ENCODE results near the gene BLTP3A.
"Not testable (repeated sequence)": the region's sequence is repeated elsewhere in the genome, so short reads cannot be mapped to it uniquely, and the experiment has no call there.

Gene BLTP3A

DNA sequence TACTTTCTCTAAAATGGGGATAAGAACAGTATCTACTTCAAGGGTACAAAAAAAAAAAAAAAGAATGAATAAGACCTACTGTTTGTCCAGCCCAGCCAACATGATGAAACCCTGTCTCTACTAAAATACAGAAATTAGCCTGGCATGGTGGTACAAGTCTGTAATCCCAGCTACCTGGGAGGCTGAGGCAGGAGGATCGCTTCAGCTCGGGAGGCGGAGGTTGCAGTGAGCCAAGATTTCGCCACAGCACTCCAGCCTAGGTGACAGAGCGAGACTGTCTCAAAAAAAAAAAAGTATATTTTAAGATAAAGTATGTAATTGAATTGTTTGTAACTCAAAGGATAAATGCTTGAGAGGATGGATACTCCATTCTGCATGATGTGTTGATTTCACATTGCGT is 2.0 kb downstream of the BLTP3A start:
- DNase-seq: no peak

DNA sequence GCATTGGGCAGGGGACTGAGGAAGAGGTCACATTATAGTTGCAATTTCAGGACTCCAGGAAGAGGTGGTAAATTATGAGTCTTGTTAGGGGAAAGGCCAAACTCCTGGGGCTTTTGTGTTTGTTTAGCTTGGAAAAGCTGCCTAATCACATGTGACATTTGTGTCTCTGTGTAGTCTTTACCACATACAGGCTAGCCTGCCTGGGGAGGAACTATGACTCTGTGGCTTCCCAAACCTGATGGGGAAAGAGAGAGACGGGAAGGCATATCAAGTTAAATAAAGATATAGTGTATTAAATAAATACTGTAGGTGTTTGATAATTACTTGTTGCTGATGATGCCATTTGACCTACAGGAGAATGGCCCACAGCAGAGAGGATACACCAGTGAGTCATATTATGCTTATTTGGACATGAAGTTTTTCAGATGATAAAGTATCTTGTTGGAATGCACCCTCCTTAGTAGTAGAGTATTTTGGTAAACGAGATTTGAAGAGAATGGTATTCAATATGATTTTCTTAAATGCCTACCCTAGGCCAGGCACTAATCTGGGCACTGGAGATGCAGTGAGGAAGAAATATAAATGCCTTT is 4.0 kb downstream of the BLTP3A start:
- no peak for DNase-seq

GRCh38 chr6:34798057-34798456 is 6.2 kb downstream of the BLTP3A start:
- no peak for DNase-seq

DNA sequence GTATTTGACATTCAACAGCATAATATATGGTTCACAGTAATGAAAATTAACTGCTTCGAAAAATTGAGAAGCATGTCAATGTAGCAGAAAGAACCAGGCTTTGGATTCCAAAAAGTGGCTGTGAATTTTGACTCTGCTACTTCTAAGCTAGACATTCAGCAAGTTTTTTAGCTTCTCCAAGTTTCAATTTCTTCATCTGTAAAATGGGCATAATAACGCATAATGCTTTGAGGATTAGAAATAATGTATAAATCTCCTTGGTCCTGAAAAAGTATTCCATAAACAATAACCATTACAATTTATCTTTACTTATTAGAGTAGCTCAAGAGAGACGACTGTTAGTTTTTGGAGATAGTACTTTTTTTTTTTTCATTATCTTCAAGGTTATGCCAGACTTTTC is 7.7 kb downstream of the BLTP3A start:
- DNase-seq: no peak

GRCh38 chr6:34804543-34804942 is 12.7 kb downstream of the BLTP3A start:
- no peak for DNase-seq

GRCh38 chr6:34805074-34805473 is 13.2 kb downstream of the BLTP3A start:
- DNase-seq: not testable (repeated sequence)

DNA sequence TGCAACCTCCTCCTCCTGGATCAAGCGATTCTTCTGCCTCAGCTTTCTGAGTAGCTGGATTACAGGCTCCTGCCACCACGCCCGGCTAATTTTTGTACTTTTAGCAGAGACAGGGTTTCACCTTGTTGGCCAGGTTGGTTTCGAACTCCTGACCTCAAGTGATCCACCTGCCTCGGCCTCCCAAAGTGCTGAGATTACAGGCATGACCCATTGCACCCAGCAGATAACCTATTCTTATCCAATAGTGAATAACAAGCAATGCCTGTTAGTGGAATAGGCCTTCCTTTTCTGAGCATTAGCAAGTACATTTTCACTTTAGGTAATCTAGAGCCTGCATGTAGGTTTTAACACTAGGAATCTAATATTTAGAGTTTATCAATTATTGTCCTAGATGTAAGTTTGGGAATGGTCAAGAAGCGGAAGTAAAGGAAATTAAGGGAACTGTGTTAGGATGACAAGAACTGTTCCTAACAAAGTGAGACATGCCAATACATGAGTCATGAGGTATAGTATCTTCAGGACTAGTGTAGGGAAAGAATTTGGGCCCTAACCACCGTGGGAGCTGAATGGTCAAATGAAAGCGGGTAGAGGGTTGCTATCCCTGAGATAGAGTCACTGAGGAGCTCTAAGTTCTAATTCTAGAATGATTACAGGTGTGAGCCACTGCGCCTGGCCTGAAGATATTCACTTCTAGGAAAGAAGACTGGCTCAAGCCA is 15.0 kb downstream of the BLTP3A start:
- DNase-seq: no peak

DNA sequence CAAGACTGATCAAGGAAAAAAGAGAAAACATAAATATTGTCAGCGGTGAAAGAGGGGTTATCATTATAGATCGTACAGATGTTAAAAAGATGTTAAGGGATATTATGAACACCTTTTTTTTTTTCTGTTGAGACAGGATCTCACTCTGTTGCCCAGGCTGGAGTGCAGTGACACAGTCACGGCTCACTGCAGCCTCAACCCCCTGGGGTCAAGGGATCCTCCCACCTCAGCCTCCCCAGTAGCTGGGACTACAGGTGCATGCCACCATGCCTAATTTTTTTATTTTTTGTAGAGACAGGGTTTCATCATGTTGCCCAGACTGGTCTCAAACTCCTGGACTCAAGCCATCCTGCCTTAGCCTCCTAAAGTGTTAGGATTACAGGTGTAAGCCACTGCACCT is 16.6 kb downstream of the BLTP3A start:
- not testable (repeated sequence) for DNase-seq

DNA sequence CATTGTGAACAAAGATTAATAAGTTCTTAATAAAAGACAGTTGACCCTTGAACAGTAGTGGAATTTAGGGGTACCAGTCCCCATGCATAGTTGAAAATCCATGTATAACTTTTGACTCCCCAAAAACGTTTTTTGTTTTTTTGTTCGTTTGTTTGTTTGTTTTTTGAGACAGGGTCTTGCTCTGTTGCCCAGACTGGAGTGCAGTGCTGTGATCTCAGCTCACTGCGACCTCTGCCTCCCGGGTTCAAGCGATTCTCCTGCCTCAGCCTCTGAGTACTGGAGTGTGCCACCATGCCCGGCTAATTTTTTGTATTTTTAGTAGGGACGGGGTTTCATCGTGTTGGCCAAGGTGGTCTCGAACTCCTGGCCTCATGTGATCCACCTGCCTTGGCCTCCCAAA is 17.5 kb downstream of the BLTP3A start:
- not testable (repeated sequence) for DNase-seq

- no peak for DNase-seq
Measured at GRCh38 chr6:34810017-34810882, 18.4 kb downstream of the BLTP3A start.

DNA sequence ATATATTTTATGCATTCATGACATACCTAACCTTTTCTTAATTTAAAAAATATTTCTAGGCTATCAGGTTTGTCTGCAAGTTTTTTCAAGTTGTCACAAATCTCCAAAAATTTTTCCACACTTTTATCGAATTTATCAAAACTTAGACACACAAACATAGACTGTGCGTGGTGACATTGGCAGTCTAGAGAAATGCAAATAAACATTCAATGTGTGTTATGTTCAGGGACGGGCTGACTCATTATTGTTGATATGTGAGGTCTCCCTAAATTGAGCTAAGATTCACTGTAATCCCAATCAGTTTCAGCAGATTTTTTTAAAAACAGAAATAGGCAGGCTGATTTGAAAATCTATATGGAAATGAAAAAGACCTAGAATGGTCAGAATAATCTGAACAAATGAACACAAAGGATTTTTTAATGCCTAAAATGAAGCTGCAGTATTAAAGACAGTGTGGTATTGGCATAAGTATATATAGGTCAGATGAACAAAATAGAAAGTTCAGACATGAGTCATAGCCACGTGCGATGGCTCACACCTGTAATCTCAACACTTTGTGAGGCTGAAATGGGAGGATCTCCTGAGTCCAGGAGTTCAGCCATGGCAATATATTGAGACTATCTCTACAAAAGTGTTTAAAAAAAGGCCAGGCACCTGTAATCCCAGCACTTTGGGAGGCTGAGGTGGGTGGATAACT is 19.2 kb downstream of the BLTP3A start:
- no peak for DNase-seq

- DNase-seq: no peak
Measured at GRCh38 chr6:34813028-34813713, 21.3 kb downstream of the BLTP3A start.

- DNase-seq: no peak
Measured at GRCh38 chr6:34816635-34817301, 24.9 kb downstream of the BLTP3A start.

DNA sequence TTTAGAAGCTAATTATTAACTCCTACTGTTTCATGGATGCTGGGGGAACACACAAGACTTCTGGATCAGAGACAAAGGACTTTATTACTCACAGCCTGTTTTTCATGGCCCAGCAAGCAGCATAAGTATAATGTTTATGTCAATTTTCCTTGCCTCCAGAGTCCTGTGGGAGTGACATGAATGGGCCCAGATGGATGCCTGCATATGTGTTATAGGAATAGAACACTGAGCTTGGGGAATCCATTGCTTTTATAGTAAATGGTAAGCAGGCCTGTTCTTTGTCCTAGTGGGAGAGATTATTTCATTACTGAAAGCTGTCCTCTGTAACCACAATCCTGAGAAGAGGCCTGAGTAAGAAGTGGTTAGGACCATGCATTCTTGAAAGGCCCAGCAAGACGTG is 25.6 kb downstream of the BLTP3A start:
- DNase-seq: no peak

- DNase-seq: not testable (repeated sequence)
Measured at GRCh38 chr6:34818872-34819570, 27.1 kb downstream of the BLTP3A start.

DNA sequence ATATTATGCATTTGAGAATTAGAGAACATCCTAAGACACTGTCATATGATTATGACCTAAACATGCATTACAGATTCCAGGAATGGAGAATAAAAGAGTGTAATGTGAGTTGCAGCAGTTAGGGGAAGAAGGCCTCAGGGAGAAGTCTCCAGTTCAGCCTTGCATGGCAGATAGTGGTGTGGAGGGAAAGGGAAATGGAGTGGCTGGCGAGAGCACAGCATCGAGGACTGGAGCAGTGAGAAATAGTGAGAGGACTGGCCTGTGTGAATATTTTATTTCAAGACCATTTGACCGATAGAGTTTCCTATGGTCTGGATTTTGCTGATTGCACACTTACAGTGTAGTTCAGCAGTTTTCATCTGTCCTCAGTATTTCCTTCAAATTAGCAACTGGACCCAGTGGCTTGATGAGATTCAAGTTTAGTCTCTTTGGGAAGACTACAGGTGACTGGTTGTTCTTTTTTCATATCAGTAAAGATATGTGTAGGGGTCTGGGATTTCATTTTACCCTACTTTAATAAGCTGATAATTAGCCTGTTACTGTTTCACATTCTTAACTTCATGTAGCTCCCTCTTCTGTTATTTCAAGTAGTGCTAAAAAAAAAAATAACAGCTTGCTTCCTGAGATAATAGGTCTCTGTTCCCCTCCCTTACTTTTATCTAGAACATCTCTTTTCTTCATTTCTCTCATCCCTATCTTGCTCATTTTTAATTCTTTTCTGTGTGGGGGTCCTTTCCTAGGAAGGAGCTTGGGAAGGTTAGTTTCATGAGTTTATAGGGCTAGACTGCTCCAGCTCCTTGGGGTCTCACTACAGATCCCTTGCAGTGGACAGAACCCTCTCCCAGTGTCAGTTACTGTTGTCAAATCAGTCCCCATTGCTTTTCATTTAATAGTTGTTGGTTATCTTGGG is 27.9 kb downstream of the BLTP3A start:
- no peak for DNase-seq

- DNase-seq: no peak
Measured at GRCh38 chr6:34829137-34829536, 37.3 kb downstream of the BLTP3A start.

- no peak for DNase-seq
Measured at GRCh38 chr6:34832942-34833341, 41.1 kb downstream of the BLTP3A start.

GRCh38 chr6:34834789-34835518 is 43.1 kb downstream of the BLTP3A start:
- no peak for DNase-seq

- DNase-seq: no peak
Measured at GRCh38 chr6:34836008-34836407, 44.1 kb downstream of the BLTP3A start.
